ENCODE measurements around the gene MNT.

The MNT gene

GRCh38 chr17:2335726-2336214, 65.1 kb downstream of the MNT start:
- Histone ChIP-seq H3K4me3 (replicated peaks; ENCODE audit: insufficient read depth, low read length) (peak overlapping the region; percentile 56), H3K27me3 (ENCODE audit: insufficient read depth, poor library complexity, severe bottlenecking) (no peaks in the 10 kb centered on the region), H3K27ac (replicated peaks) (peak overlapping the region; percentile 85)
- DNase-seq (ENCODE audit: low read depth in 1 of 2, low spot score in 1 of 2) = peak in 1 of 2 experiments; percentile 1
- no peak for TF ChIP-seq SPI1 (IDR thresholded peaks at IDR 0.05; ENCODE audit: borderline replicate concordance, low read depth)
- no peak for TF ChIP-seq REST (IDR thresholded peaks at IDR 0.05; ENCODE audit: insufficient replicate concordance, low read depth)
- TF ChIP-seq CTCF (IDR thresholded peaks at IDR 0.05; ENCODE audit: insufficient read depth, low read length) = no peak
- no peak for TF ChIP-seq POLR2AphosphoS5 (IDR thresholded peaks at IDR 0.05; ENCODE audit: low read depth)
- no peak for TF ChIP-seq GABPA (IDR thresholded peaks at IDR 0.05; ENCODE audit: low read depth)
